Gastroesophageal sphincter (tissue), 3 donors: ENCODE results near the gene MLH3.

Experiments used
- CTCF ChIP-seq, 4 experiments: fragments of 200-600 bp in 2 of 4; fragments of 450-650 bp in 2 of 4; sonication (generic) in 1 of 4; IDR thresholded peaks; one replicate each; pipeline ENCODE4 v1.5.1; 2017 to 2019; ENCODE audit warnings: antibody characterized with exemption in 4 of 4, mild to moderate bottlenecking in 2 of 4, moderate library complexity in 2 of 4
- EP300 ChIP-seq: sonication (generic); formaldehyde crosslinking; IDR thresholded peaks from one replicate; pipeline ENCODE4 v1.6.1; 2017; ENCODE audit warnings: antibody characterized with exemption, mild to moderate bottlenecking
- POLR2AphosphoS5 ChIP-seq: sonication (generic); formaldehyde crosslinking; IDR thresholded peaks from one replicate; pipeline ENCODE4 v1.6.1; 2017; ENCODE audit warnings: antibody characterized with exemption

GRCh38 chr14:75044752-75045151, 6.5 kb downstream of the MLH3 start:
- TF ChIP-seq CTCF (IDR thresholded peaks at IDR 0.05) (no peak), POLR2AphosphoS5 (no peak), EP300 (no peak)
